Uterus (tissue), 4 donors: ENCODE data around the gene POLD4. TPM values are rescaled to one million over a fixed set of nuclear protein-coding genes. Genes with fewer than 3 reads are reported as not detected.

Experiments
- DNase-seq, 2 donors: peaks; one replicate each; pipeline ENCODE4 v3.0.0-alpha.2; 2019 to 2020
- H3K27ac ChIP-seq, 2 donors: fragments of 200-600 bp; sonication (generic); 1 replicate in 1 of 2; 2 replicates in 1 of 2; pipeline ENCODE4 v1.5.1; 2016 to 2018
- H3K27me3 ChIP-seq, 2 donors: fragments of 200-600 bp; sonication (generic); one replicate each; pipeline ENCODE4 v1.5.1; 2018 to 2019; ENCODE audit warnings: control low read depth in 1 of 2
- H3K36me3 ChIP-seq, 2 donors: fragments of 200-600 bp; sonication (generic); one replicate each; pipeline ENCODE4 v1.5.1; 2019; ENCODE audit warnings: control low read depth in 1 of 2
- H3K4me1 ChIP-seq, 2 donors: fragments of 200-600 bp; sonication (generic); one replicate each; pipeline ENCODE4 v1.5.1; 2018 to 2019; ENCODE audit warnings: control low read depth in 1 of 2
- H3K4me3 ChIP-seq, 2 donors: fragments of 200-600 bp; sonication (generic); 1 replicate in 1 of 2; 2 replicates in 1 of 2; pipeline ENCODE4 v1.5.1; 2018 to 2019; ENCODE audit warnings: mild to moderate bottlenecking in 1 of 2
- H3K9me3 ChIP-seq, 2 donors: fragments of 200-600 bp; sonication (generic); one replicate each; pipeline ENCODE4 v1.5.1; 2019; ENCODE audit warnings: control low read depth in 1 of 2
- POLR2A ChIP-seq, 2 donors: fragments of 450-650 bp; IDR thresholded peaks; one replicate each; pipeline ENCODE4 v1.6.1; 2016; ENCODE audit warnings: antibody characterized with exemption in 2 of 2, mild to moderate bottlenecking in 1 of 2, moderate library complexity in 1 of 2
- intact Hi-C: fragments of 100-400 bp; cut with DNase I; formaldehyde crosslinking; loops from one replicate; pipeline ENCODE4 v1.15.1; 2023; ENCODE audit warnings: low total_unique reads
- total RNA-seq, 4 donors: library from RNA; depleted of rRNA in 3 of 4; stranded (reverse); fragments of >200 nt in 3 of 4; gene quantifications; one replicate each; pipeline versions ENCODE4 v1.1.0 to v1.2.4, GENCODE V29; 2014 to 2023
- TF ChIP-seq, protein P1 (sequence below), 4 experiments: fragments of 200-600 bp in 2 of 4; fragments of 450-650 bp in 2 of 4; sonication (generic) in 2 of 4; IDR thresholded peaks; one replicate each; pipeline ENCODE4 v1.5.1; 2016 to 2019; ENCODE audit warnings: antibody characterized with exemption in 4 of 4, mild to moderate bottlenecking in 2 of 4, moderate library complexity in 1 of 4
- donor health status: DM: yes; HTN: yes; CAD: no.

Gene POLD4
- total RNA-seq, 4 donors from 2014 or later = 8.7 to 65.6 (median 31.3) TPM

- peak overlapping the region; percentile 55 to 76 for H3K4me3 ChIP-seq
- H3K27ac ChIP-seq = peak overlapping the region; percentile 65 to 84
- no peaks in the 10 kb centered on the region for H3K27me3 ChIP-seq
- TF ChIP-seq POLR2A (IDR thresholded peaks at IDR 0.05) = no peak
- TF ChIP-seq, protein P1, sequence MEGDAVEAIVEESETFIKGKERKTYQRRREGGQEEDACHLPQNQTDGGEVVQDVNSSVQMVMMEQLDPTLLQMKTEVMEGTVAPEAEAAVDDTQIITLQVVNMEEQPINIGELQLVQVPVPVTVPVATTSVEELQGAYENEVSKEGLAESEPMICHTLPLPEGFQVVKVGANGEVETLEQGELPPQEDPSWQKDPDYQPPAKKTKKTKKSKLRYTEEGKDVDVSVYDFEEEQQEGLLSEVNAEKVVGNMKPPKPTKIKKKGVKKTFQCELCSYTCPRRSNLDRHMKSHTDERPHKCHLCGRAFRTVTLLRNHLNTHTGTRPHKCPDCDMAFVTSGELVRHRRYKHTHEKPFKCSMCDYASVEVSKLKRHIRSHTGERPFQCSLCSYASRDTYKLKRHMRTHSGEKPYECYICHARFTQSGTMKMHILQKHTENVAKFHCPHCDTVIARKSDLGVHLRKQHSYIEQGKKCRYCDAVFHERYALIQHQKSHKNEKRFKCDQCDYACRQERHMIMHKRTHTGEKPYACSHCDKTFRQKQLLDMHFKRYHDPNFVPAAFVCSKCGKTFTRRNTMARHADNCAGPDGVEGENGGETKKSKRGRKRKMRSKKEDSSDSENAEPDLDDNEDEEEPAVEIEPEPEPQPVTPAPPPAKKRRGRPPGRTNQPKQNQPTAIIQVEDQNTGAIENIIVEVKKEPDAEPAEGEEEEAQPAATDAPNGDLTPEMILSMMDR (IDR thresholded peaks at IDR 0.05) = no peak
- no peaks in the 10 kb centered on the region for H3K9me3 ChIP-seq
- DNase-seq = no peak
- no peaks in the 10 kb centered on the region for H3K4me1 ChIP-seq
- intact Hi-C loops = no loop called here
- no peaks in the 10 kb centered on the region for H3K36me3 ChIP-seq
Measured at GRCh38 chr11:67392183-67392715, 38.9 kb upstream of the POLD4 start.

DNA sequence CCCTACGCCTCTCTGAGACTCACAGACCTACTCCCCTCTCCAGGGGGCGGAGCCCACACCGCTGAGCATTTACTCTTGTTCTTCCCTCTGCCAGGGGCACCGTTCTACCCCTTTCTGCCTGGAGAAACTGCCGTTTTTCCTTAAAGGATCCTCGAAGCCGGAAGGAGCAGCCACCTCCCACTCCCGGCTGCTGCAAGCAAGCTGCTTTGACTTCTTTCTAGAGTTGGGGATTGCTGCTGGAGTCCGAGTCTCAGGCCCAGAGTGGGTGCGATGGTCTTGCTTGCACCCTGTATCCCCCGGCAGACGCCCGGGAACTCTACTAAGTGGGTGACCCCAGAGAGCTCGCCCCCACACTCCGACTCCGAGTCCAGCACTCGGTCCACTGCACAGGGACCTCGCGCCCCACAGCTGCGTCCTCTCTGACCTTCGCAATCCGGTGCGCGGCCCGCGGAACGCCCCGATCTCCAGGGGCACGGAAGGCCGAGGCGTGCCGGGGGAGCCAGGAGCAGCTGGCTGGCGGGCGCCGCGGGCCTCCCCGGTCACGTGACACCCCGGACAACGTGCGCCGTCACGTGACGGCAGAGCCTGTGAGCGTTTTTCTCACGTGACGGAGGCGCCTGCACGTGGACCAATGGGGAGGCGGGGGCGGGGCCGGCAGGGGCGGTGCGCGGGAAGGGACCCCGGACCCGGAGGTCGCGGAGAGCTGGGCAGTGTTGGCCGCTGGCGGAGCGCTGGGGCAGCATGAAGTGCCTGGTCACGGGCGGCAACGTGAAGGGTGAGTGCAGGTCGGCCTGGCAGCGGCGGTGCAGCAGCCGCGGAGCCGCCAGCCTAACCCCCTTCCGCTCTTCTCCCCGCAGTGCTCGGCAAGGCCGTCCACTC lies 38.2 kb upstream of the POLD4 start, which contains the start of gene RAD9A:
RAD9A (plus strand) TSS at position 683 of the 879 bp plus-strand sequence; CDS start at position 742, 59 bp downstream.
- TF ChIP-seq POLR2A (IDR thresholded peaks at IDR 0.05) = peak in 1 of 2 donors; percentile 61
- TF ChIP-seq, protein P1 (IDR thresholded peaks at IDR 0.05) = peak in 1 of 4 experiments; percentile 36
- intact Hi-C loops = no loop called here
- Histone ChIP-seq H3K27ac (peak within 1 kb of the TSS; percentile 83 to 84), H3K4me3 (peak within 1 kb of the TSS; percentile 55 to 76), H3K36me3 (no peaks in the 10 kb centered on the region), H3K4me1 (no peaks in the 10 kb centered on the region), H3K9me3 (no peaks in the 10 kb centered on the region), H3K27me3 (no peaks in the 10 kb centered on the region)
- DNase-seq = peak; percentile 92 to 95

GRCh38 chr11:67390947-67391303 lies 37.6 kb upstream of the POLD4 start:
- H3K36me3 ChIP-seq = no peaks in the 10 kb centered on the region
- no peak for DNase-seq
- peak overlapping the region; percentile 83 to 84 for H3K27ac ChIP-seq
- H3K9me3 ChIP-seq = no peaks in the 10 kb centered on the region
- H3K4me3 ChIP-seq = peak overlapping the region; percentile 55 to 76
- no peaks in the 10 kb centered on the region for H3K27me3 ChIP-seq
- intact Hi-C loops = no loop called here
- H3K4me1 ChIP-seq = no peaks in the 10 kb centered on the region
- TF ChIP-seq, protein P1 (IDR thresholded peaks at IDR 0.05) = no peak
- TF ChIP-seq POLR2A (IDR thresholded peaks at IDR 0.05) = no peak

- intact Hi-C loops = loop anchor here (5.0 to 10.0 kb wide), 2 partner anchors 42 to 125 kb away; partner anchors contain the start of gene GRK2
- Histone ChIP-seq H3K27me3 (no peaks in the 10 kb centered on the region), H3K27ac (no peak overlapping the region), H3K4me3 (no peak overlapping the region), H3K9me3 (no peaks in the 10 kb centered on the region), H3K36me3 (no peaks in the 10 kb centered on the region), H3K4me1 (no peaks in the 10 kb centered on the region)
- no peak for DNase-seq
- no peak for TF ChIP-seq POLR2A (IDR thresholded peaks at IDR 0.05)
- TF ChIP-seq, protein P1 (IDR thresholded peaks at IDR 0.05) = peak in 3 of 4 experiments; percentile 35 to 55 (median 54)
Measured at GRCh38 chr11:67389477-67389876, 36.1 kb upstream of the POLD4 start.

- intact Hi-C loops = loop anchor here (5.0 to 10.0 kb wide), 2 partner anchors 40 to 123 kb away; partner anchors contain the start of gene GRK2
- Histone ChIP-seq H3K9me3 (no peaks in the 10 kb centered on the region), H3K27me3 (no peaks in the 10 kb centered on the region), H3K4me3 (no peak overlapping the region), H3K36me3 (no peaks in the 10 kb centered on the region), H3K27ac (no peak overlapping the region), H3K4me1 (no peaks in the 10 kb centered on the region)
- TF ChIP-seq, protein P1 (IDR thresholded peaks at IDR 0.05) = no peak
- TF ChIP-seq POLR2A (IDR thresholded peaks at IDR 0.05) = no peak
- no peak for DNase-seq
Measured at GRCh38 chr11:67387518-67387917, 34.2 kb upstream of the POLD4 start.
